22Rv1 (cell line): ENCODE measurements around the gene CHADL.

Experiments used
- ZFX ChIP-seq: fragments of 450-650 bp; IDR thresholded peaks from 2 replicates; pipeline ENCODE4 v1.6.1; 2017; ENCODE audit warnings: antibody characterized with exemption, borderline replicate concordance
- TF ChIP-seq, protein P1 (sequence below): fragments of 450-650 bp; IDR thresholded peaks from 2 replicates; pipeline ENCODE4 v1.5.1; 2017; ENCODE audit warnings: mild to moderate bottlenecking

DNA sequence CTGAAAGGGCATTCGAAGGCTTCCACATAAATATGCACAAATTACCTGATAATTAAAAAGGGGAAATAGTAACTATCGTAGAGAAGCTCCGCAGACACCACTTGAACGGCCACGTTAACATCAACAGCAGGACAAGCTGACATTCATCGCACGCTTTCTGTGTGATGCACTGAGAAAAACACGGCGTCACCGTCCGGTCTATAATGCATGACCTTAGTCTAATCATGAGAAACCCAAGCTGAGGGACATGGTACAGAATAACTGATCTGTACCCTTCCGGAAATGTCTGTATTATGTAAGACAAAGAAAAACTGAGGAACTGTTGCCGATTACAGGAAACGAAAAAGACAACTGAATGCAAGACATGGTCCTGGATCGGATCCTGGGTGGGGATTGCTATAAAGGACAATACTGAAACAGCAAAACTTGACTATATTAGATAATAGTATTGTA lies 45.9 kb upstream of the CHADL start:
- TF ChIP-seq, protein P1, sequence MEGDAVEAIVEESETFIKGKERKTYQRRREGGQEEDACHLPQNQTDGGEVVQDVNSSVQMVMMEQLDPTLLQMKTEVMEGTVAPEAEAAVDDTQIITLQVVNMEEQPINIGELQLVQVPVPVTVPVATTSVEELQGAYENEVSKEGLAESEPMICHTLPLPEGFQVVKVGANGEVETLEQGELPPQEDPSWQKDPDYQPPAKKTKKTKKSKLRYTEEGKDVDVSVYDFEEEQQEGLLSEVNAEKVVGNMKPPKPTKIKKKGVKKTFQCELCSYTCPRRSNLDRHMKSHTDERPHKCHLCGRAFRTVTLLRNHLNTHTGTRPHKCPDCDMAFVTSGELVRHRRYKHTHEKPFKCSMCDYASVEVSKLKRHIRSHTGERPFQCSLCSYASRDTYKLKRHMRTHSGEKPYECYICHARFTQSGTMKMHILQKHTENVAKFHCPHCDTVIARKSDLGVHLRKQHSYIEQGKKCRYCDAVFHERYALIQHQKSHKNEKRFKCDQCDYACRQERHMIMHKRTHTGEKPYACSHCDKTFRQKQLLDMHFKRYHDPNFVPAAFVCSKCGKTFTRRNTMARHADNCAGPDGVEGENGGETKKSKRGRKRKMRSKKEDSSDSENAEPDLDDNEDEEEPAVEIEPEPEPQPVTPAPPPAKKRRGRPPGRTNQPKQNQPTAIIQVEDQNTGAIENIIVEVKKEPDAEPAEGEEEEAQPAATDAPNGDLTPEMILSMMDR = no peak
- no peak for TF ChIP-seq ZFX
